Measurements from ENCODE around the gene ADAMTS16.

GRCh38 chr5:5335107-5335506, 195.0 kb downstream of the ADAMTS16 start:
- TF ChIP-seq POLR2A (IDR thresholded peaks at IDR 0.05) (no peak), CTCF (IDR thresholded peaks at IDR 0.05) (no peak)
